Spleen (tissue), 11 donors: ENCODE results near the gene SHC3. TPM values are rescaled to one million over a fixed set of nuclear protein-coding genes. Genes with fewer than 3 reads are reported as not detected.

Experiments
- DNase-seq: peaks from one replicate; pipeline ENCODE4 v3.0.0-alpha.2; 2020
- H3K27ac ChIP-seq, 8 donors: fragments of 200-600 bp; sonication (generic) in 7 of 8; 1 replicate in 4 of 8; 2 replicates in 4 of 8; pipeline versions ENCODE4 v1.5.0 to v1.8.0; 2016 to 2021; ENCODE audit warnings: inconsistent platforms in 4 of 8, mild to moderate bottlenecking in 4 of 8, moderate library complexity in 1 of 8
- H3K27me3 ChIP-seq, 7 donors: fragments of 200-600 bp; sonication (generic) in 6 of 7; replicated peaks in 1 of 7; 1 replicate in 4 of 7; 2 replicates in 3 of 7; pipeline versions ENCODE4 v1.5.0 to v1.8.0; 2016 to 2021; ENCODE audit warnings: inconsistent platforms in 3 of 7, mild to moderate bottlenecking in 1 of 7
- H3K36me3 ChIP-seq, 6 donors: fragments of 200-600 bp; sonication (generic) in 5 of 6; 1 replicate in 4 of 6; 2 replicates in 2 of 6; pipeline versions ENCODE4 v1.5.0 to v1.8.0; 2016 to 2021; ENCODE audit warnings: inconsistent platforms in 2 of 6
- H3K4me1 ChIP-seq, 6 donors: fragments of 200-600 bp; sonication (generic) in 5 of 6; 1 replicate in 3 of 6; 2 replicates in 3 of 6; pipeline versions ENCODE4 v1.5.0 to v1.8.0; 2016 to 2021; ENCODE audit warnings: inconsistent platforms in 3 of 6
- H3K4me3 ChIP-seq, 8 donors: fragments of 200-600 bp; sonication (generic) in 7 of 8; 1 replicate in 4 of 8; 2 replicates in 4 of 8; pipeline versions ENCODE4 v1.5.0 to v1.8.0; 2016 to 2021; ENCODE audit warnings: inconsistent platforms in 4 of 8, mild to moderate bottlenecking in 4 of 8, moderate library complexity in 2 of 8
- H3K9me3 ChIP-seq, 8 donors: fragments of 200-600 bp; sonication (generic) in 7 of 8; 1 replicate in 4 of 8; 2 replicates in 4 of 8; pipeline versions ENCODE4 v1.5.0 to v1.8.0; 2016 to 2021; ENCODE audit warnings: inconsistent platforms in 4 of 8
- POLR2A ChIP-seq, 3 donors: fragments of 450-650 bp; IDR thresholded peaks; one replicate each; pipeline ENCODE4 v1.5.1; 2017; ENCODE audit warnings: antibody characterized with exemption in 3 of 3, mild to moderate bottlenecking in 1 of 3
- POLR2AphosphoS5 ChIP-seq, 3 donors: sonication (generic); formaldehyde crosslinking; IDR thresholded peaks; one replicate each; pipeline ENCODE4 v1.5.1; 2017; ENCODE audit warnings: antibody characterized with exemption in 3 of 3
- WGBS, 5 donors: extraction: QIAGEN DNeasy Blood & Tissue Kit in 3 of 5; methylation state at CpG; one replicate each; pipeline versions ENCODE4 v1.1.5 to v1.1.7; 2013 to 2018; 5-methylcytosine and 5-hydroxymethylcytosine counted together
- intact Hi-C: fragments of 100-400 bp; cut with DNase I; formaldehyde crosslinking; loops from one replicate; pipeline ENCODE4 v1.15.0; 2023; ENCODE audit warnings: low total_unique reads
- polyA plus RNA-seq, 3 donors: library from polyadenylated mRNA; stranded (reverse); fragments of 200-250 nt; gene quantifications; one replicate each; pipeline ENCODE4 v1.2.1, GENCODE V29; 2013
- total RNA-seq, 7 donors: library from RNA; depleted of rRNA in 3 of 7; stranded (reverse); fragments of >200 nt in 3 of 7; fragmentation: NEBNext Ultra II Directional in 4 of 7; extraction: Animal tissue kit (Norgen Biotek cat#: 25700) in 4 of 7; gene quantifications; one replicate each; pipeline versions ENCODE4 v1.1.0 to v1.2.1, GENCODE V29; 2016 to 2021
- TF ChIP-seq, protein P1 (sequence below), 11 experiments: fragments of 200-600 bp in 7 of 11; fragments of 450-650 bp in 4 of 11; sonication (generic) in 4 of 11; IDR thresholded peaks in 8 of 11; conservative IDR thresholded peaks in 3 of 11; 1 replicate in 7 of 11; 2 replicates in 4 of 11; pipeline versions ENCODE4 v1.4.0 to v1.8.0; 2016 to 2021; ENCODE audit warnings: antibody characterized with exemption in 11 of 11, inconsistent platforms in 4 of 11, mild to moderate bottlenecking in 1 of 11
- donor health status: healthy with polysubstance abuse.
- donor health status: DM: no; HTN: no; CAD: no; lungs with moderate emphysema.
- donor health status: DM: no; HTN: no; CAD: no.
- donor health status: Bipolar disorder and iron deficiency.
- donor health status: healthy.
- donor health status: DM: no; HTN: no; CAD: no.
- donor health status: DM: yes; HTN: yes; CAD: no.

SHC3 gene
- total and polyA plus RNA-seq, 10 donors: 0.03 to 0.70 (median 0.07) TPM; not detected in 1

GRCh38 chr9:89122949-89123348 lies 55.7 kb downstream of the SHC3 start:
- TF ChIP-seq, protein P1, sequence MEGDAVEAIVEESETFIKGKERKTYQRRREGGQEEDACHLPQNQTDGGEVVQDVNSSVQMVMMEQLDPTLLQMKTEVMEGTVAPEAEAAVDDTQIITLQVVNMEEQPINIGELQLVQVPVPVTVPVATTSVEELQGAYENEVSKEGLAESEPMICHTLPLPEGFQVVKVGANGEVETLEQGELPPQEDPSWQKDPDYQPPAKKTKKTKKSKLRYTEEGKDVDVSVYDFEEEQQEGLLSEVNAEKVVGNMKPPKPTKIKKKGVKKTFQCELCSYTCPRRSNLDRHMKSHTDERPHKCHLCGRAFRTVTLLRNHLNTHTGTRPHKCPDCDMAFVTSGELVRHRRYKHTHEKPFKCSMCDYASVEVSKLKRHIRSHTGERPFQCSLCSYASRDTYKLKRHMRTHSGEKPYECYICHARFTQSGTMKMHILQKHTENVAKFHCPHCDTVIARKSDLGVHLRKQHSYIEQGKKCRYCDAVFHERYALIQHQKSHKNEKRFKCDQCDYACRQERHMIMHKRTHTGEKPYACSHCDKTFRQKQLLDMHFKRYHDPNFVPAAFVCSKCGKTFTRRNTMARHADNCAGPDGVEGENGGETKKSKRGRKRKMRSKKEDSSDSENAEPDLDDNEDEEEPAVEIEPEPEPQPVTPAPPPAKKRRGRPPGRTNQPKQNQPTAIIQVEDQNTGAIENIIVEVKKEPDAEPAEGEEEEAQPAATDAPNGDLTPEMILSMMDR (IDR thresholded peaks at IDR 0.05 in 8 of 11, conservative IDR thresholded peaks at IDR 0.05 in 3 of 11): no peak
- TF ChIP-seq POLR2AphosphoS5 (IDR thresholded peaks at IDR 0.05) (no peak), POLR2A (IDR thresholded peaks at IDR 0.05) (no peak)
- peaks cover 0 to 23% (median 8%) of the 10 kb centered on the region in 8 donors for H3K9me3 ChIP-seq
- no peaks in the 10 kb centered on the region for H3K36me3 ChIP-seq
- H3K4me1 ChIP-seq: no peaks in the 10 kb centered on the region
- H3K27ac ChIP-seq: no peak overlapping the region
- H3K4me3 ChIP-seq: no peak overlapping the region
- intact Hi-C loops: no loop called here
- DNase-seq: no peak
- WGBS, 5 donors: 80 to 90% (median 86%) methylated on average over 2 of the region's 2 CpGs
- H3K27me3 ChIP-seq: peaks cover 0 to 6% (median 0%) of the 10 kb centered on the region in 7 donors

- Histone ChIP-seq H3K27me3 (no peaks in the 10 kb centered on the region), H3K9me3 (peaks cover 0 to 10% (median 2%) of the 10 kb centered on the region in 8 donors), H3K4me3 (no peak overlapping the region), H3K27ac (no peak overlapping the region), H3K36me3 (no peaks in the 10 kb centered on the region), H3K4me1 (no peaks in the 10 kb centered on the region)
- TF ChIP-seq POLR2A (IDR thresholded peaks at IDR 0.05) (no peak), POLR2AphosphoS5 (IDR thresholded peaks at IDR 0.05) (no peak)
- TF ChIP-seq, protein P1 (IDR thresholded peaks at IDR 0.05 in 8 of 11, conservative IDR thresholded peaks at IDR 0.05 in 3 of 11): no peak
- 88 to 95% (median 90%) methylated on average over 3 of the region's 3 CpGs for WGBS, 5 donors
- no peak for DNase-seq
- intact Hi-C loops: no loop called here
Measured at GRCh38 chr9:89120704-89121103, 57.9 kb downstream of the SHC3 start.

DNA sequence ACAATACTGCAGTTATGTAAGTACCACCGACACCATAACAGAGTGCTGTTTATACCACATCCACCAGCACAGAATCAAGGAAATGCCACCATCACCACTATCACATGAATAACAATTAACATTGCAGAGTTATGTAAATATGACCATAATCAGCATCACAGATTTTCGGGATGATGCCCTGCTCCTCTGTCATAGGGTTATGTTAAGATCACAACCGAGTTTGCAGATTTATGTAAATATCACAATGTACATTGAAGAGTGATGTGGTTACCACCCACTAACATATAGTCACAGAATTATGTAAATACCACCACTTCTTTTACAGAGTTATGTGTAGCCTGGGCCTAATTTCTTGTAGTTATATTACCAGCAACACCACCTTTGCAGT lies 61.8 kb downstream of the SHC3 start:
- intact Hi-C loops: no loop called here
- no peaks in the 10 kb centered on the region for H3K36me3 ChIP-seq
- no peak overlapping the region for H3K4me3 ChIP-seq
- 83 to 92% (median 88%) methylated on average over 3 of the region's 3 CpGs for WGBS, 5 donors
- no peaks in the 10 kb centered on the region for H3K27me3 ChIP-seq
- peaks cover 0 to 6% (median 0%) of the 10 kb centered on the region in 8 donors for H3K9me3 ChIP-seq
- no peak for DNase-seq
- TF ChIP-seq, protein P1 (IDR thresholded peaks at IDR 0.05 in 8 of 11, conservative IDR thresholded peaks at IDR 0.05 in 3 of 11): no peak
- no peak for TF ChIP-seq POLR2A (IDR thresholded peaks at IDR 0.05)
- TF ChIP-seq POLR2AphosphoS5 (IDR thresholded peaks at IDR 0.05): no peak
- H3K27ac ChIP-seq: no peak overlapping the region
- no peaks in the 10 kb centered on the region for H3K4me1 ChIP-seq

DNA sequence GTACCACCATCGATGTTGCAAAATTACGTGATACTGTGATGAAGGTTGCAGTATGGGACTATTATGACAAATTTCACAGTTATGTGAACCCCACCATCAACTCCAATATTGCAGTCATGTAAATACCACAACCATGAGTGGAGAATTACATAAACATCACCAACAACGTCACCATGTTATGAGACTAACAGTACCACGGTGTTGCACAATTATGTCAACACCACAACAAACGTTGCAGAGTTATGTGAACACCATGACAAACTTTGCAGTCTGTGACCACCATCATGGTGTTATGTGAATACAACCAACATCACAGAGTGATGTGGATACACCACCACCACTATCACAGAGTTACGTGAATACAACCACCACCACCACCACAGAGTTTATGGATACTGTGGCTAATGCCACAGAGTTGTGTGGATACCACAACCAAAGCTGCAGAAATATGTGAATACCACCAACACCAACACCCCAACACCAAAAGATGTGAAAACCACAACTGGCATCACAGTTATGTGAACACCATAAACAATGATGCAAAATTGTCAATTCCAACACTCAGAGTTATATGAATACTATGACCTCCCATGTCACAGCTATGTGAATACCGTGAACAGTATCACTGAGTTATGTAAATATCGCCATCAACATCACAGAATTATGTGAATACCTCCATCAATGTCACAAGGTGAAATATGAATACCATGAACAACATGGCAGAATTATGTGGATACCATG lies 62.4 kb downstream of the SHC3 start:
- H3K9me3 ChIP-seq: peaks cover 0 to 6% (median 0%) of the 10 kb centered on the region in 8 donors
- intact Hi-C loops: no loop called here
- no peaks in the 10 kb centered on the region for H3K36me3 ChIP-seq
- H3K4me3 ChIP-seq: no peak overlapping the region
- TF ChIP-seq, protein P1 (IDR thresholded peaks at IDR 0.05 in 8 of 11, conservative IDR thresholded peaks at IDR 0.05 in 3 of 11): no peak
- no peak for TF ChIP-seq POLR2A (IDR thresholded peaks at IDR 0.05)
- no peak for TF ChIP-seq POLR2AphosphoS5 (IDR thresholded peaks at IDR 0.05)
- no peaks in the 10 kb centered on the region for H3K27me3 ChIP-seq
- H3K27ac ChIP-seq: no peak overlapping the region
- WGBS, 5 donors: 81 to 93% (median 85%) methylated on average over 8 of the region's 8 CpGs
- H3K4me1 ChIP-seq: no peaks in the 10 kb centered on the region
- no peak for DNase-seq
